Ishikawa (cell line): ENCODE data around the gene TRIM67.

Experiments
- CEBPB ChIP-seq: IDR thresholded peaks from 2 replicates; pipeline ENCODE4 v1.6.1; 2012
- CREB1 ChIP-seq: IDR thresholded peaks from 2 replicates; pipeline ENCODE4 v1.6.1; 2012; ENCODE audit warnings: low read depth
- EGR1 ChIP-seq: IDR thresholded peaks from 2 replicates; pipeline ENCODE4 v1.6.1; 2012
- EP300 ChIP-seq: IDR thresholded peaks from 2 replicates; pipeline ENCODE4 v1.6.1; 2012; ENCODE audit warnings: borderline replicate concordance
- FOXM1 ChIP-seq: IDR thresholded peaks from 2 replicates; pipeline ENCODE4 v1.6.1; 2012; ENCODE audit warnings: low read depth, borderline replicate concordance
- NFIC ChIP-seq: IDR thresholded peaks from 2 replicates; pipeline ENCODE4 v1.6.1; 2012
- RAD21 ChIP-seq: IDR thresholded peaks from 2 replicates; pipeline ENCODE4 v1.6.1; 2012; ENCODE audit warnings: low read depth
- TAF1 ChIP-seq: IDR thresholded peaks from 2 replicates; pipeline ENCODE4 v1.6.1; 2012; ENCODE audit warnings: low read depth, mild to moderate bottlenecking
- TCF12 ChIP-seq: IDR thresholded peaks from 2 replicates; pipeline ENCODE4 v1.6.1; 2012; ENCODE audit warnings: low read depth
- TEAD4 ChIP-seq: IDR thresholded peaks from 2 replicates; pipeline ENCODE4 v1.6.1; 2012
- YY1 ChIP-seq: IDR thresholded peaks from 2 replicates; pipeline ENCODE4 v1.6.1; 2012; ENCODE audit warnings: low read depth
- ZBTB7A ChIP-seq: IDR thresholded peaks from 2 replicates; pipeline ENCODE4 v1.6.1; 2012; ENCODE audit warnings: low read depth
- TF ChIP-seq, protein P1 (sequence below): IDR thresholded peaks from 2 replicates; pipeline ENCODE4 v1.6.1; 2012
- TF ChIP-seq, protein P2 (sequence below): IDR thresholded peaks from 2 replicates; pipeline ENCODE4 v1.6.1; 2012; ENCODE audit warnings: low read depth, mild to moderate bottlenecking
- TF ChIP-seq, protein P3 (sequence below): IDR thresholded peaks from 2 replicates; pipeline ENCODE4 v1.6.1; 2012

Gene TRIM67

DNA sequence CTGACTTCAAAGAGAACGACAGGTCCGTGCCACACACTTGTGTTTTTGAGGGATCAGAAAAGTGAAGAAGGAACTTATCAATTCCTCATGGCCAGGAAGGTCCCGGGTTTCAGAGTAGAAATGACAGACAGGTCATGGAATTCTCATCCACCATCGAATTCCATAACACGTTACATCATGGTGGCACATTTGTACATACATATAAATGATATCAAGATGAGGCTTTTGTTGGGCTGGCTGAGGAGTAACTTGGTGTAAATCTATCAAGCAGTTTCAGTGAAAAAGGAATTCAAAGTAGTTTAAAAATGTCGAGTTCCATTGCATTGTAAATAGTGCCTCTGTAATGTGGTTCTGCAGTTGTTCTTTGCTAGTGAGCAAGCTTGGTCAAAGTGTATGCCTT lies 56.2 kb downstream of the TRIM67 start:
- TF ChIP-seq TEAD4 (no peak), YY1 (no peak), FOXM1 (no peak), NFIC (no peak), EP300 (no peak), ZBTB7A (no peak), CREB1 (no peak), EGR1 (no peak), CEBPB (no peak), RAD21 (no peak), TAF1 (no peak), TCF12 (no peak)
- TF ChIP-seq, protein P1, sequence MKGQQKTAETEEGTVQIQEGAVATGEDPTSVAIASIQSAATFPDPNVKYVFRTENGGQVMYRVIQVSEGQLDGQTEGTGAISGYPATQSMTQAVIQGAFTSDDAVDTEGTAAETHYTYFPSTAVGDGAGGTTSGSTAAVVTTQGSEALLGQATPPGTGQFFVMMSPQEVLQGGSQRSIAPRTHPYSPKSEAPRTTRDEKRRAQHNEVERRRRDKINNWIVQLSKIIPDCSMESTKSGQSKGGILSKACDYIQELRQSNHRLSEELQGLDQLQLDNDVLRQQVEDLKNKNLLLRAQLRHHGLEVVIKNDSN = no peak
- TF ChIP-seq, protein P2, sequence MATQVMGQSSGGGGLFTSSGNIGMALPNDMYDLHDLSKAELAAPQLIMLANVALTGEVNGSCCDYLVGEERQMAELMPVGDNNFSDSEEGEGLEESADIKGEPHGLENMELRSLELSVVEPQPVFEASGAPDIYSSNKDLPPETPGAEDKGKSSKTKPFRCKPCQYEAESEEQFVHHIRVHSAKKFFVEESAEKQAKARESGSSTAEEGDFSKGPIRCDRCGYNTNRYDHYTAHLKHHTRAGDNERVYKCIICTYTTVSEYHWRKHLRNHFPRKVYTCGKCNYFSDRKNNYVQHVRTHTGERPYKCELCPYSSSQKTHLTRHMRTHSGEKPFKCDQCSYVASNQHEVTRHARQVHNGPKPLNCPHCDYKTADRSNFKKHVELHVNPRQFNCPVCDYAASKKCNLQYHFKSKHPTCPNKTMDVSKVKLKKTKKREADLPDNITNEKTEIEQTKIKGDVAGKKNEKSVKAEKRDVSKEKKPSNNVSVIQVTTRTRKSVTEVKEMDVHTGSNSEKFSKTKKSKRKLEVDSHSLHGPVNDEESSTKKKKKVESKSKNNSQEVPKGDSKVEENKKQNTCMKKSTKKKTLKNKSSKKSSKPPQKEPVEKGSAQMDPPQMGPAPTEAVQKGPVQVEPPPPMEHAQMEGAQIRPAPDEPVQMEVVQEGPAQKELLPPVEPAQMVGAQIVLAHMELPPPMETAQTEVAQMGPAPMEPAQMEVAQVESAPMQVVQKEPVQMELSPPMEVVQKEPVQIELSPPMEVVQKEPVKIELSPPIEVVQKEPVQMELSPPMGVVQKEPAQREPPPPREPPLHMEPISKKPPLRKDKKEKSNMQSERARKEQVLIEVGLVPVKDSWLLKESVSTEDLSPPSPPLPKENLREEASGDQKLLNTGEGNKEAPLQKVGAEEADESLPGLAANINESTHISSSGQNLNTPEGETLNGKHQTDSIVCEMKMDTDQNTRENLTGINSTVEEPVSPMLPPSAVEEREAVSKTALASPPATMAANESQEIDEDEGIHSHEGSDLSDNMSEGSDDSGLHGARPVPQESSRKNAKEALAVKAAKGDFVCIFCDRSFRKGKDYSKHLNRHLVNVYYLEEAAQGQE = no peak
- TF ChIP-seq, protein P3, sequence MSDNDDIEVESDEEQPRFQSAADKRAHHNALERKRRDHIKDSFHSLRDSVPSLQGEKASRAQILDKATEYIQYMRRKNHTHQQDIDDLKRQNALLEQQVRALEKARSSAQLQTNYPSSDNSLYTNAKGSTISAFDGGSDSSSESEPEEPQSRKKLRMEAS = no peak

DNA sequence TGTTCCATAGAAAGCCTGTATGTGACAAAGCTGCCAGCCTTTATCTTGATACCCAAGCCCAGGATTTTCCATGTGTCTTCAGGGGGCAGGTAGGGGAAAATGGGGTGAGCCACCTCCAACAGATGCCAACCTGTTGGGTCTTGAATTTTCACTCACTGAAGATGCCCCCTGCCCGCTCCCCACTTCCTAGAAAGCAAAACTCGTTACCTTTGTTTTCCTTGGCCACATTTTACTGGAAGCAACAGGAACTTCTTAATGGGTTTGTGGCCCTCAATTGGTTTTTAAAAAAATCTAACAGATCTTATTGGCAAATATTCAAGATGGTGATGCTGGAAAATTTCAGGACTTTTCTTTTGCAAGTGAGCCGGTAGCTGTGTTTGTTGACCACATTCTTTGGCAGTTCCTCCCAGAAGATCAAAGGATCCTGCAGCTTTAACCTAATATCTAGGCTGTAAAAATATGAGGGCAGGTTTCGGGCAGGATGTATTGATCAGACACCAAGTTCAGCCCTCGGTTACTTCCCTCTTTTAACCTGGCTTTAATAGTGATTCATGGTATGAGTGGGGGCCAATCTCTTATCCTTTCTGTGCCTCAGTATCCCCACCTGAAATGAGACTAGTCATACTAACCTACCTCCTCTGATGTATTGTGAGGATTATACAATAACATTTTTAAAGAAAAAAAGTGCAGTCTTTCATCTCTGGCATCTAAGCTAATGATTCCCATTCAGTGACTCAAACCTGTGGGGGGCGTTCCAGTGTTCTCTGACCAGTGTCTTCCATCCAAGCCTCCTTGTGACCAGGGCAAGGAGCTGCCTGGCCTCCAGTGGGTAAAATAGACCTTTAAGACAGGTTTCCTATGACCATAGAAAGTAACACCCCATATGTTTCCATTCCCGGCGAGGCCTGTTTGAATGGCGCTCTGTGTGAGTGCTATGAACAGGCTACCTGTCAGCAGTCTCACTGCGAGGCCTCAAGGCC lies 57.9 kb downstream of the TRIM67 start:
- no peak for TF ChIP-seq CREB1
- no peak for TF ChIP-seq EP300
- TF ChIP-seq TAF1 = no peak
- TF ChIP-seq, protein P3 = no peak
- no peak for TF ChIP-seq TCF12
- TF ChIP-seq NFIC = no peak
- TF ChIP-seq, protein P2 = no peak
- TF ChIP-seq RAD21 = no peak
- TF ChIP-seq, protein P1 = no peak
- no peak for TF ChIP-seq CEBPB
- TF ChIP-seq EGR1 = no peak
- TF ChIP-seq FOXM1 = no peak
- no peak for TF ChIP-seq YY1

DNA sequence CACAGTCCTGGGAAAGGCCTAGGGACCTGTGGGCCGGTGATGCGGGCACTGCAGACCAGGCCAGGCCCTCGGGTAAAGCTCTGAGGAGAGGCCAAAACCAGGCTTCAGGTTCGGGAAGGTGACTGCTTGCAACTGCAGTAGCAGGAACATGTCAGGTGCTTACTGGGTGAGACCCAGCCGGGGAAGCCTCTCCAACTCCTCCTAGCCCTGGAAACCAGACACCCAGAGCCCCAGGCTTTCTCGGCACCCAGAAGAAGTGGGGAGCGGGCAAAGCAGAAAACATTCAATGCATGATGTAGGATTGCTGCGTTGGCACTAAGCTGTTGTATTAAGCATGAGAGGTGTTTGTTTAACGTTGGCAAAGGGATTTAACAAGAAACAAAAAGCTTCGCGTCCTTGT lies 58.9 kb downstream of the TRIM67 start:
- TF ChIP-seq, protein P3 = no peak

DNA sequence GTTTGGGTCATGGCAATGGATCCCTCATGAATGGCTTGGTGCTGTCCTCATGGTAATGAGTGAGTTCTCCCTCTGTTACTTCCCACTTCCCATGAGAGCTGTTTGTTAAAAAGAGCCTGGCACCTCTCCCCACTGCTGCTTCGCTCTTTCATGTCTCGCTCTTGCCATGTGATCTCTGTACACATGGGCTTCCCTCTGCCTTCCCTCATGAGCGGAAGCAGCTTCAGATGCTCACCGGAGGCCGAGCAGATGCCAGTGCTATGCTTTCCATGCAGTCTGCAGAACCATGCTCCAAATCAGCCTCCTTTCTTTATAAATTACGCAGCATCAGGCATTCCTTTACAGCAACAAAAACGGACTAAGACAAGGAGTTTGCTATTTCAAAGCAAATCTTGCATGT lies 64.3 kb downstream of the TRIM67 start:
- TF ChIP-seq, protein P3 = no peak
- TF ChIP-seq NFIC = no peak
- no peak for TF ChIP-seq FOXM1
- no peak for TF ChIP-seq TEAD4
- TF ChIP-seq ZBTB7A = no peak
- no peak for TF ChIP-seq TCF12
- no peak for TF ChIP-seq EP300

DNA sequence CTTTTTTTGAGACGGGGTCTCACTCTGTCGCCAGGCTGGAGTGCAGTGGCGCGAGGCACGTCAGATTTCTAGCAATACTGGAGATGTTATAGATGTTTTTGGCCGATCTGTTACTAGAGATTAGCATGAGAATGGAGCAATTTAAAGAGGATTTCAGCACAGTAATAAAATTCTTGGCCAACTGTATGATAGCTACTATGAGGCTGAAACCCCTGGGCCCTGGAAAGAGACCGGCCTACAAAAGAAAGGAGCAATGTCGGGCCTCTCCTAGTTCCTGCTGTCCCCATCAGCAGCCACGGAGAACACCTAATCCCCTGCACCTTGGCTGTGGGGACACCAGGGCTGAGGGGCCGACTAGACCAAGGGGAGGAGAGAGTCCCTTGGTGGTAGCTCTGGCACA lies 69.7 kb downstream of the TRIM67 start:
- TF ChIP-seq, protein P3 = no peak
- TF ChIP-seq TEAD4 (no peak), NFIC (no peak), TCF12 (no peak), EGR1 (no peak), CEBPB (no peak), EP300 (no peak), TAF1 (no peak), YY1 (no peak), CREB1 (no peak), RAD21 (no peak), ZBTB7A (no peak), FOXM1 (no peak)
- TF ChIP-seq, protein P1 = no peak
